Colonic mucosa (tissue), 4 donors: ENCODE results near the gene AGER. TPM values are rescaled to one million over a fixed set of nuclear protein-coding genes. Genes with fewer than 3 reads are reported as not detected.

ENCODE experiments used
- DNase-seq: peaks from one replicate; pipeline ENCODE4 v3.0.0-alpha.2; 2020
- H3K27ac ChIP-seq: fragments of 200-600 bp; one replicate; pipeline ENCODE4 v1.8.0; 2021
- H3K27me3 ChIP-seq: fragments of 200-600 bp; one replicate; pipeline ENCODE4 v1.8.0; 2021
- H3K36me3 ChIP-seq: fragments of 200-600 bp; one replicate; pipeline ENCODE4 v1.8.0; 2021
- H3K4me1 ChIP-seq: fragments of 200-600 bp; one replicate; pipeline ENCODE4 v1.8.0; 2021; ENCODE audit warnings: mild to moderate bottlenecking
- H3K4me3 ChIP-seq: fragments of 200-600 bp; one replicate; pipeline ENCODE4 v1.8.0; 2021
- H3K9ac ChIP-seq, 2 donors: one replicate each; pipeline ENCODE4 v1.7.0; 2013; ENCODE audit warnings: control low read depth in 2 of 2, low read depth in 2 of 2, low read length in 2 of 2
- H3K9me3 ChIP-seq: fragments of 200-600 bp; one replicate; pipeline ENCODE4 v1.8.0; 2021
- intact Hi-C: fragments of 100-400 bp; cut with DNase I; formaldehyde crosslinking; loops from one replicate; pipeline ENCODE4 v1.14.1; 2022
- total RNA-seq, 2 donors: library from RNA; stranded (reverse); fragmentation: NEBNext Ultra II Directional in 1 of 2; extraction: Animal tissue kit (Norgen Biotek cat#: 25700) in 1 of 2; gene quantifications; one replicate each; pipeline ENCODE4 v1.2.1, GENCODE V29; 2021
- TF ChIP-seq, protein P1 (sequence below): fragments of 200-600 bp; IDR thresholded peaks from one replicate; pipeline ENCODE4 v1.8.0; 2022; ENCODE audit warnings: antibody characterized with exemption, mild to moderate bottlenecking
- donor health status: healthy.
- donor health status: DM: no; HTN: no; CAD: no.
- donor health status: DM: no; HTN: no; CAD: no.

Gene AGER
- total RNA-seq, 2 donors from 2014 or later: 4.1 to 10.1 TPM

DNA sequence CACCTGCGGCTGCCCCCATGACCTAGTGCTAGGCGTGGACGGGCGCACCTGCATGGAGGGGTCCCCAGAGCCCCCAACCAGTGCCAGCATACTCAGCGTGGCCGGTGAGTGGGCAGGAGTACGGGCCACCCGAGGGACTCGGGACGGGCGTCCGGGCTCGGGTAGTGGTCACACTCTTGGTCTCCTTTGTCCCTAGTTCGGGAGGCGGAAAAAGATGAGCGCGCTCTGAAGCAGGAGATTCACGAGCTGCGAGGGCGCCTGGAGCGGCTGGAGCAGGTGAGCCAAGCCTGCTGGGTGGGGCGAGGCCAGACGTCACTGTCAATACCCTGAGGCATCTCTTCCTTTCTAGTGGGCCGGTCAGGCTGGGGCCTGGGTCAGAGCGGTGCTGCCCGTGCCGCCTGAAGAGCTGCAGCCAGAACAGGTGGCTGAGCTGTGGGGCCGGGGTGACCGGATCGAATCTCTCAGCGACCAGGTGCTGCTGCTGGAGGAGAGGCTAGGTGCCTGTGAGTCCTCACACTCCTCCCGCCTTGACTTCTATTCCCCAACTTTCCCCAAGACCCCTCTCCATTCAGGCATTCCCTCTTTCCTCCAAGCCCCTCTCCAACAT, 16.8 kb downstream of the AGER start:
- H3K27ac ChIP-seq: no peak overlapping the region
- DNase-seq: no peak
- intact Hi-C loops: no loop called here
- H3K4me1 ChIP-seq: no peaks in the 10 kb centered on the region
- no peak overlapping the region for H3K9ac ChIP-seq
- peaks cover 7% of the 10 kb centered on the region for H3K36me3 ChIP-seq
- no peak overlapping the region for H3K4me3 ChIP-seq
- no peaks in the 10 kb centered on the region for H3K9me3 ChIP-seq
- H3K27me3 ChIP-seq: no peaks in the 10 kb centered on the region
- TF ChIP-seq, protein P1, sequence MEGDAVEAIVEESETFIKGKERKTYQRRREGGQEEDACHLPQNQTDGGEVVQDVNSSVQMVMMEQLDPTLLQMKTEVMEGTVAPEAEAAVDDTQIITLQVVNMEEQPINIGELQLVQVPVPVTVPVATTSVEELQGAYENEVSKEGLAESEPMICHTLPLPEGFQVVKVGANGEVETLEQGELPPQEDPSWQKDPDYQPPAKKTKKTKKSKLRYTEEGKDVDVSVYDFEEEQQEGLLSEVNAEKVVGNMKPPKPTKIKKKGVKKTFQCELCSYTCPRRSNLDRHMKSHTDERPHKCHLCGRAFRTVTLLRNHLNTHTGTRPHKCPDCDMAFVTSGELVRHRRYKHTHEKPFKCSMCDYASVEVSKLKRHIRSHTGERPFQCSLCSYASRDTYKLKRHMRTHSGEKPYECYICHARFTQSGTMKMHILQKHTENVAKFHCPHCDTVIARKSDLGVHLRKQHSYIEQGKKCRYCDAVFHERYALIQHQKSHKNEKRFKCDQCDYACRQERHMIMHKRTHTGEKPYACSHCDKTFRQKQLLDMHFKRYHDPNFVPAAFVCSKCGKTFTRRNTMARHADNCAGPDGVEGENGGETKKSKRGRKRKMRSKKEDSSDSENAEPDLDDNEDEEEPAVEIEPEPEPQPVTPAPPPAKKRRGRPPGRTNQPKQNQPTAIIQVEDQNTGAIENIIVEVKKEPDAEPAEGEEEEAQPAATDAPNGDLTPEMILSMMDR: no peak

DNA sequence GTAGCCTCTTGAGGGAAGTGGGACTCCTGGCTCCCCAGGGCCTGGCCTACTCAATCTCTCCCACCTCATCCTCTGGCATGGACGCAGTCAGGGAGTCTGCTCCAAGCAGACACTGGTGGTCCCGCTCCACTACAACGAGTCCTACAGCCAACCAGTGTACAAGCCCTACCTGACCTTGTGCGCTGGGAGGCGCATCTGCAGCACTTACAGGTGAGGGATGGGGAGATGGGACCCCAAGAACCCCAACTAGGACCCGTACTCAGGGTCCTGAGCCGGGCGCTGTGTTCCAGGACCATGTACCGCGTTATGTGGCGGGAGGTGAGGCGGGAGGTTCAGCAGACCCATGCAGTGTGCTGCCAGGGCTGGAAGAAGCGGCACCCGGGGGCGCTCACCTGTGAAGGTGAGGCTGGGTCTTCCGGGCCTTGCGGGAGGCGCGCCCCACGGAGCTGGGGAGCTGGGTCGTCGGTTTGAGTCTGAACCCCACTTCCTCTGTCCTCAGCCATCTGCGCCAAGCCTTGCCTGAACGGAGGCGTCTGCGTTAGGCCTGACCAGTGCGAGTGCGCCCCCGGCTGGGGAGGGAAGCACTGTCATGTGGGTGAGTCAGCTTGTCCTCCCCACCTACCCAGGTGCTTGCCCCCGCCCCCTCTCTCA, 17.5 kb downstream of the AGER start:
- TF ChIP-seq, protein P1: no peak
- intact Hi-C loops: no loop called here
- no peaks in the 10 kb centered on the region for H3K4me1 ChIP-seq
- no peak for DNase-seq
- H3K27me3 ChIP-seq: no peaks in the 10 kb centered on the region
- H3K4me3 ChIP-seq: no peak overlapping the region
- H3K9me3 ChIP-seq: no peaks in the 10 kb centered on the region
- H3K27ac ChIP-seq: no peak overlapping the region
- no peak overlapping the region for H3K9ac ChIP-seq
- peaks cover 7% of the 10 kb centered on the region for H3K36me3 ChIP-seq

DNA sequence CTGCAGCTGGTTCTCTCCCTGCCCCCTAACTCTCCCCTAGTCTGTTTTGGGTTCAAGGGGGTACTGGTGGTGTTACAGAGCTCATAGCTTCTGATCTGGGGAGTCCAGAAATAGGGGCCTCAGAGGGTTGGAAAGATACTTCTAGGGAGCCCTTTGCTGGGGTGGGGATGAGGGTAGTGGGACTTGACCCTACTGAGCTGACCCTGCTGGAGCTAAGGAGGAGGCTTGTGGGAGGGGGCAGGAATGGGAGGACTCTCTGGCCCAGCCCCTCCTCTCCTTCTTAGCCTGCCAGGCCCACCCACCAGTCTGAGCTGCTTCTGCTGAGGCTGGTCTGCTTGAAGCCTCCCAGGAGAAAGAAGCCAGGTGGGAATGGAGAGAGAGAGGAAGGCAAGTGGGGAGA, 19.8 kb downstream of the AGER start, which contains the start of gene EGFL8:
TSS of gene EGFL8 (plus strand) at position 301 of the 400 bp plus-strand sequence. CDS start 1,571 bp downstream, outside the sequence.
- H3K27me3 ChIP-seq: no peaks in the 10 kb centered on the region
- no peak within 1 kb of the TSS for H3K9ac ChIP-seq
- no peaks in the 10 kb centered on the region for H3K4me1 ChIP-seq
- no peaks in the 10 kb centered on the region for H3K36me3 ChIP-seq
- H3K4me3 ChIP-seq: no peak within 1 kb of the TSS
- H3K27ac ChIP-seq: no peak within 1 kb of the TSS
- TF ChIP-seq, protein P1: no peak
- no peak for DNase-seq
- intact Hi-C loops: no loop called here
- no peaks in the 10 kb centered on the region for H3K9me3 ChIP-seq

DNA sequence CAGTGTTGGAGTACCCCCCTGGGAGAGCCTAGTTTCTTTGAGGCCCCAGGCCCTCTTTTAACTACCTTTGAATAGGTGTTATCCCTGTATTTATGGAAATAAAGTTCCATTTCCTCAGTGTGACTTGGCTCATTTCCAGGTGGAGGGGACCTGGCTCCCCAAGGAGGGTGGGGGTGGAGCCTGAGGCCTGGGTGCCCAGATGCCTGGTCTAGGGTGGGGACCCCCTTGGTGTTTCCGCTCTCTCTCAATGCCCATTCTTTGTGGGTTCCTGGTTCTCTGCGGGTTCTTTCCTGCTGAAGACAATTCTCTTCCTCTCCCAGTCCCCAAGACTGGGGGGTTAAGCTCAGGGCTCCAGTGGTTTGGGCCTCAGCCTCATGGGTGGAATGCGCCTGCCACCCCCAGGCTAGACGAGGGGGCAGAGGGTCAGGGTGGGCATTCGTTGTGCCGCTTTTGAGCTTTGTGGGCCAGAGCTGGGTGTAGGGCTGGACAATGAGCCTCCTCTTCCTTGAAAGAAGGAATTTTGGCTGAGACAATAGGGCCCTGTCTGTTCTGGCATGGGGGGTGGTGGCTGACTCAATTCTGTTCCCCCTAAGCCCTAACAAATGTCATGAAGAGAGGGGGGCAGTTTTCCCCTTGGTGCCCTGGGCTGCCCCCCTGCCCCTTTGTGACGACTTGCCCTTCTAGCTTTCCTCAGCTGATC, 20.3 kb downstream of the AGER start:
- H3K4me3 ChIP-seq: no peak overlapping the region
- no peaks in the 10 kb centered on the region for H3K27me3 ChIP-seq
- no peaks in the 10 kb centered on the region for H3K4me1 ChIP-seq
- intact Hi-C loops: no loop called here
- H3K27ac ChIP-seq: no peak overlapping the region
- no peak overlapping the region for H3K9ac ChIP-seq
- H3K36me3 ChIP-seq: no peaks in the 10 kb centered on the region
- TF ChIP-seq, protein P1: no peak
- H3K9me3 ChIP-seq: no peaks in the 10 kb centered on the region
- DNase-seq: no peak

DNA sequence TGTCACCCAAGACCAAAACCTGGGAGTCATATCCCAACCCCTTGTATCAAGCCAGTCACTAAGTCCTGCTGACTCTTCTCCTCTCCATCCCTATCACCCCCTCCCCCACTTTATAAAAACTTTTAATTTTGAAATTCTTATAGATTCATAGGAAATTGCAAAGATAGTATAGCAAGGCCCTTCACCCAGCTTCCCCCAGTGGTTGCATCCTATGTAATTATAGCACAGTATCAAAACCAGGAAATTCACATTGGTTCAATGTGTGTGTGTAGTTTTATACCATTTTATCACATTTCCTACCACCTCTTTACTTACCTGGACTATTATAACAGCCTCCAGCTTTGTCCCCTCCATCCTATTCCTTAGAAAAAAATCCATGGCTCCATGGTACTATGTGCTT, 26.0 kb downstream of the AGER start:
- TF ChIP-seq, protein P1: no peak
- no peaks in the 10 kb centered on the region for H3K9me3 ChIP-seq
- H3K4me1 ChIP-seq: peaks cover 4% of the 10 kb centered on the region
- no peaks in the 10 kb centered on the region for H3K27me3 ChIP-seq
- H3K4me3 ChIP-seq: no peak overlapping the region
- H3K36me3 ChIP-seq: no peaks in the 10 kb centered on the region
- H3K27ac ChIP-seq: no peak overlapping the region
- DNase-seq: no peak
- H3K9ac ChIP-seq: no peak overlapping the region
- intact Hi-C loops: loop anchor here (5.0 kb wide), 1 partner anchor 41 kb away; no protein-coding TSS in a partner anchor
